PC-3 (cell line): ENCODE results near the gene TBC1D2.

Experiments used
- EZH2 ChIP-seq: fragments of 300-600 bp; sonication (generic); IDR thresholded peaks from one replicate; pipeline ENCODE4 v1.6.1; 2017; ENCODE audit warnings: antibody characterized with exemption, mild to moderate bottlenecking, low read length; ENCODE audit not compliant: unreplicated experiment
- TF ChIP-seq, protein P1 (sequence below): fragments of 300-600 bp; sonication (generic); conservative IDR thresholded peaks from 2 replicates; pipeline ENCODE4 v1.5.1; 2017; ENCODE audit warnings: antibody characterized with exemption, low read depth, mild to moderate bottlenecking, low read length

DNA sequence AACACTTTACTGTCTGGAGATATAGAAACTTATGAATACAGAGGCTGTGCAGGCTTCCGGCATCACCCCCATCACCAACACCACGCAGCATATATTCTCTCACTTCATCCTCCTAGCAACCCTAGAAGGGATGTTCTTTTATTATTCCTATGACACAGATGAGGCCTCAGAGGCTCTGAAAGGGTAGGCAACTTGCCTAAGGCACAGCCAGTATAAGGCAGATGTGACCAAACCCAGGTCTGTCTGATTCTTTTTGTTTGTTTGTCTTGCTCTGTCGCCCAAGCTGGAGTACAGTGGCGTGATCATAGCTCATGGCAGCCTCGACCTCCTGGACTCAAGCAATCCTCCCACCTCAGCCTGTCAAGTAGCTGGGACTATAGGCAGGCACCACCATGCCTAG, 40.2 kb downstream of the TBC1D2 start:
- TF ChIP-seq, protein P1, sequence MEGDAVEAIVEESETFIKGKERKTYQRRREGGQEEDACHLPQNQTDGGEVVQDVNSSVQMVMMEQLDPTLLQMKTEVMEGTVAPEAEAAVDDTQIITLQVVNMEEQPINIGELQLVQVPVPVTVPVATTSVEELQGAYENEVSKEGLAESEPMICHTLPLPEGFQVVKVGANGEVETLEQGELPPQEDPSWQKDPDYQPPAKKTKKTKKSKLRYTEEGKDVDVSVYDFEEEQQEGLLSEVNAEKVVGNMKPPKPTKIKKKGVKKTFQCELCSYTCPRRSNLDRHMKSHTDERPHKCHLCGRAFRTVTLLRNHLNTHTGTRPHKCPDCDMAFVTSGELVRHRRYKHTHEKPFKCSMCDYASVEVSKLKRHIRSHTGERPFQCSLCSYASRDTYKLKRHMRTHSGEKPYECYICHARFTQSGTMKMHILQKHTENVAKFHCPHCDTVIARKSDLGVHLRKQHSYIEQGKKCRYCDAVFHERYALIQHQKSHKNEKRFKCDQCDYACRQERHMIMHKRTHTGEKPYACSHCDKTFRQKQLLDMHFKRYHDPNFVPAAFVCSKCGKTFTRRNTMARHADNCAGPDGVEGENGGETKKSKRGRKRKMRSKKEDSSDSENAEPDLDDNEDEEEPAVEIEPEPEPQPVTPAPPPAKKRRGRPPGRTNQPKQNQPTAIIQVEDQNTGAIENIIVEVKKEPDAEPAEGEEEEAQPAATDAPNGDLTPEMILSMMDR: no peak
- no peak for TF ChIP-seq EZH2
